Activated T-helper 1 cell treated with Interleukin-2 at 50 U/mL for 16 hours (primary cell): ENCODE measurements around the gene ZFPM1.
"Not testable (repeated sequence)": the region's sequence is repeated elsewhere in the genome, so short reads cannot be mapped to it uniquely, and the experiment has no call there.

Experiments
- DNase-seq: peaks from one replicate; pipeline ENCODE4 v3.0.0-alpha.2; 2020; ENCODE audit warnings: low read depth

Gene ZFPM1

GRCh38 chr16:88480829-88481228, 27.7 kb downstream of the ZFPM1 start:
- DNase-seq: no peak

- DNase-seq: no peak
These were observed 28.8 kb downstream of the ZFPM1 start for GRCh38 chr16:88481851-88482250.

GRCh38 chr16:88482630-88483391, 29.7 kb downstream of the ZFPM1 start:
- no peak for DNase-seq

- DNase-seq: no peak
These were observed 30.2 kb downstream of the ZFPM1 start for GRCh38 chr16:88483392-88483641.

- DNase-seq: no peak
These were observed 31.7 kb downstream of the ZFPM1 start for GRCh38 chr16:88484505-88485365.

GRCh38 chr16:88485366-88485741, 32.3 kb downstream of the ZFPM1 start:
- not testable (repeated sequence) for DNase-seq

- no peak for DNase-seq
These were observed 33.5 kb downstream of the ZFPM1 start for GRCh38 chr16:88486398-88487123.

GRCh38 chr16:88487124-88487432, 34.0 kb downstream of the ZFPM1 start:
- DNase-seq: no peak

GRCh38 chr16:88487920-88488851, 35.1 kb downstream of the ZFPM1 start:
- no peak for DNase-seq

- DNase-seq: no peak
These were observed 36.2 kb downstream of the ZFPM1 start for GRCh38 chr16:88489163-88489741.

GRCh38 chr16:88491001-88491559, 38.0 kb downstream of the ZFPM1 start:
- DNase-seq: no peak

- no peak for DNase-seq
These were observed 38.7 kb downstream of the ZFPM1 start for GRCh38 chr16:88491560-88492310.

- no peak for DNase-seq
These were observed 40.8 kb downstream of the ZFPM1 start for GRCh38 chr16:88493879-88494278.

GRCh38 chr16:88494335-88495154, 41.5 kb downstream of the ZFPM1 start:
- no peak for DNase-seq

- no peak for DNase-seq
These were observed 42.2 kb downstream of the ZFPM1 start for GRCh38 chr16:88495268-88495772.

- no peak for DNase-seq
These were observed 44.7 kb downstream of the ZFPM1 start for GRCh38 chr16:88497561-88498462.

GRCh38 chr16:88498576-88499208, 45.6 kb downstream of the ZFPM1 start:
- DNase-seq: no peak

- DNase-seq: no peak
These were observed 46.2 kb downstream of the ZFPM1 start for GRCh38 chr16:88499292-88499691.
